ENCODE measurements around the gene SEMA6B. TPM values are rescaled to one million over a fixed set of nuclear protein-coding genes. Genes with fewer than 3 reads are reported as not detected.
A peak's percentile ranks its signal among the peaks of the same experiment; 100 is the strongest.
"Not testable (repeated sequence)": the region's sequence is repeated elsewhere in the genome, so short reads cannot be mapped to it uniquely, and the experiment has no call there.

SEMA6B gene
- total RNA-seq, 2 experiments from 2014 or later = not detected

- ChIA-PET POLR2A (interaction anchor here (0.6 kb wide), 1 partner anchor 78 kb away, joined by 3 read pairs; no protein-coding TSS in a partner anchor), CTCF (interaction anchor here (0.6 to 1.4 kb wide), 4 partner anchors 20 to 116 kb away, joined by 3 to 7 read pairs (median 4); no protein-coding TSS in a partner anchor)
- peak; percentile 18 for DNase-seq
- H3K27ac Mint-ChIP-seq = no peak overlapping the region
- no peaks in the 10 kb centered on the region for H3K4me1 Mint-ChIP-seq
- no peaks in the 10 kb centered on the region for H3K36me3 Mint-ChIP-seq (ENCODE audit: low read depth)
- H3K27me3 Mint-ChIP-seq = no peaks in the 10 kb centered on the region
- no peaks in the 10 kb centered on the region for H3K9me3 Mint-ChIP-seq
- no peak overlapping the region for H3K4me3 Mint-ChIP-seq
These were observed 11.9 kb downstream of the SEMA6B start for GRCh38 chr19:4547303-4548237.

GRCh38 chr19:4543842-4544647 lies 15.4 kb downstream of the SEMA6B start:
- no peak for DNase-seq
- ChIA-PET POLR2A (no interaction called here), CTCF (no interaction called here)
- H3K27me3 Mint-ChIP-seq = no peaks in the 10 kb centered on the region
- H3K4me3 Mint-ChIP-seq = no peak overlapping the region
- H3K27ac Mint-ChIP-seq = no peak overlapping the region
- peaks cover 5% of the 10 kb centered on the region for H3K4me1 Mint-ChIP-seq
- H3K9me3 Mint-ChIP-seq = no peaks in the 10 kb centered on the region
- peaks cover 2% of the 10 kb centered on the region for H3K36me3 Mint-ChIP-seq (ENCODE audit: low read depth)

GRCh38 chr19:4542896-4543841 lies 16.3 kb downstream of the SEMA6B start:
- POLR2A ChIA-PET = no interaction called here
- H3K27me3 Mint-ChIP-seq = no peaks in the 10 kb centered on the region
- H3K4me3 Mint-ChIP-seq = no peak overlapping the region
- no peak for DNase-seq
- no peak overlapping the region for H3K27ac Mint-ChIP-seq
- H3K9me3 Mint-ChIP-seq = no peaks in the 10 kb centered on the region
- CTCF ChIA-PET = no interaction called here
- H3K36me3 Mint-ChIP-seq (ENCODE audit: low read depth) = peaks cover 2% of the 10 kb centered on the region
- peaks cover 5% of the 10 kb centered on the region for H3K4me1 Mint-ChIP-seq

- CTCF ChIA-PET = interaction anchor here (1.0 kb wide), 1 partner anchor 142 kb away, joined by 3 read pairs; the partner anchor contains the start of gene SH3GL1
- DNase-seq; POLR2A ChIA-PET; H3K27me3 Mint-ChIP-seq; H3K9me3 Mint-ChIP-seq; H3K4me3 Mint-ChIP-seq; H3K36me3 Mint-ChIP-seq (ENCODE audit: low read depth); H3K4me1 Mint-ChIP-seq; H3K27ac Mint-ChIP-seq: not testable (repeated sequence)
These were observed 17.7 kb downstream of the SEMA6B start for GRCh38 chr19:4541806-4542145.

GRCh38 chr19:4541114-4541805 lies 18.2 kb downstream of the SEMA6B start:
- Mint-ChIP-seq H3K27me3 (no peaks in the 10 kb centered on the region), H3K4me1 (peaks cover 5% of the 10 kb centered on the region), H3K4me3 (no peak overlapping the region), H3K27ac (no peak overlapping the region), H3K36me3 (ENCODE audit: low read depth) (peaks cover 2% of the 10 kb centered on the region), H3K9me3 (no peaks in the 10 kb centered on the region)
- ChIA-PET POLR2A (no interaction called here), CTCF (interaction anchor here (0.6 to 3.6 kb wide), 4 partner anchors 16 to 141 kb away, joined by 3 to 18 read pairs (median 3); partner anchors contain the start of gene SH3GL1)
- DNase-seq = no peak

- no peaks in the 10 kb centered on the region for H3K9me3 Mint-ChIP-seq
- ChIA-PET POLR2A (no interaction called here), CTCF (interaction anchor here (1.0 to 3.6 kb wide), 6 partner anchors 15 to 97 kb away, joined by 3 to 18 read pairs (median 3); no protein-coding TSS in a partner anchor)
- H3K4me3 Mint-ChIP-seq = no peak within 1 kb of the TSS
- peaks cover 2% of the 10 kb centered on the region for H3K36me3 Mint-ChIP-seq (ENCODE audit: low read depth)
- peaks cover 4% of the 10 kb centered on the region for H3K27me3 Mint-ChIP-seq
- peaks cover 5% of the 10 kb centered on the region for H3K4me1 Mint-ChIP-seq
- H3K27ac Mint-ChIP-seq = peak within 1 kb of the TSS; percentile 67
- DNase-seq = no peak
These were observed 19.5 kb downstream of the SEMA6B start, which contains the start of gene LRG1 for GRCh38 chr19:4539693-4540581. Gene LRG1, minus strand, starts transcription at chr19:4540036. Its CDS starts 23 bp downstream, at chr19:4540013.

GRCh38 chr19:4539169-4539692 lies 20.3 kb downstream of the SEMA6B start:
- Mint-ChIP-seq H3K4me1 (peaks cover 5% of the 10 kb centered on the region), H3K36me3 (ENCODE audit: low read depth) (peaks cover 2% of the 10 kb centered on the region), H3K27me3 (peaks cover 7% of the 10 kb centered on the region), H3K4me3 (no peak overlapping the region), H3K27ac (no peak overlapping the region), H3K9me3 (no peaks in the 10 kb centered on the region)
- ChIA-PET POLR2A (no interaction called here), CTCF (interaction anchor here (1.5 to 3.6 kb wide), 3 partner anchors 14 to 16 kb away, joined by 3 to 18 read pairs (median 6); no protein-coding TSS in a partner anchor)
- DNase-seq = no peak

GRCh38 chr19:4538601-4538954 lies 20.9 kb downstream of the SEMA6B start:
- Mint-ChIP-seq H3K4me1 (peaks cover 5% of the 10 kb centered on the region), H3K4me3 (no peak overlapping the region), H3K36me3 (ENCODE audit: low read depth) (peaks cover 2% of the 10 kb centered on the region), H3K27me3 (peaks cover 7% of the 10 kb centered on the region), H3K27ac (no peak overlapping the region), H3K9me3 (no peaks in the 10 kb centered on the region)
- ChIA-PET POLR2A (no interaction called here), CTCF (interaction anchor here (1.5 to 3.6 kb wide), 2 partner anchors 14 to 16 kb away, joined by 6 to 18 read pairs; no protein-coding TSS in a partner anchor)
- DNase-seq = no peak

- POLR2A ChIA-PET = no interaction called here
- no peak overlapping the region for H3K27ac Mint-ChIP-seq
- H3K27me3 Mint-ChIP-seq = peaks cover 11% of the 10 kb centered on the region
- DNase-seq = no peak
- peaks cover 2% of the 10 kb centered on the region for H3K36me3 Mint-ChIP-seq (ENCODE audit: low read depth)
- peaks cover 5% of the 10 kb centered on the region for H3K4me1 Mint-ChIP-seq
- no peaks in the 10 kb centered on the region for H3K9me3 Mint-ChIP-seq
- CTCF ChIA-PET = interaction anchor here (1.5 to 3.6 kb wide), 2 partner anchors 13 to 15 kb away, joined by 6 to 18 read pairs; no protein-coding TSS in a partner anchor
- H3K4me3 Mint-ChIP-seq = no peak overlapping the region
These were observed 21.4 kb downstream of the SEMA6B start for GRCh38 chr19:4537953-4538600.

- no peak for DNase-seq
- Mint-ChIP-seq H3K36me3 (ENCODE audit: low read depth) (peaks cover 2% of the 10 kb centered on the region), H3K4me3 (no peak overlapping the region), H3K27ac (no peak overlapping the region), H3K4me1 (peaks cover 5% of the 10 kb centered on the region), H3K9me3 (no peaks in the 10 kb centered on the region), H3K27me3 (peaks cover 11% of the 10 kb centered on the region)
- ChIA-PET POLR2A (no interaction called here), CTCF (no interaction called here)
These were observed 22.7 kb downstream of the SEMA6B start for GRCh38 chr19:4536798-4537197.
